Measurements from ENCODE around the gene EIF3B. TPM values are rescaled to one million over a fixed set of nuclear protein-coding genes. Genes with fewer than 3 reads are reported as not detected.

EIF3B gene
- total RNA-seq, 1 donor from 2014 or later, result 136 TPM

DNA sequence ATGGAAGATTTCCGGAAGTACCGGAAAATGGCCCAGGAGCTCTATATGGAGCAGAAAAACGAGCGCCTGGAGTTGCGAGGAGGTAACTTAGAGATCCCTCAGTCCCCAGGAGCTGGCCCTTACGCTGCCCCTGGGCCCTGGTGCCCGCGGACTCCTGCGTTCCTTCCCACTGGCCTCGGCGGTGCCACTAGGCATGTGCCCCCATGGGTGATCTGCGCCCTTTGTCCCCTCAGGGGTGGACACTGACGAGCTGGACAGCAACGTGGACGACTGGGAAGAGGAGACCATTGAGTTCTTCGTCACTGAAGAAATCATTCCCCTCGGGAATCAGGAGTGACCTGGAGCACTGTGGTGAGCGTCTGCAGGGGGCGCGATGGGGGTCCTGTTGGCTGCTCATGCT is 24.5 kb downstream of the EIF3B start:
- DNase-seq, result no peak
- H3K4me1 Mint-ChIP-seq (ENCODE audit: low read depth, unreplicated experiment), result no peaks in the 10 kb centered on the region
- no peaks in the 10 kb centered on the region for H3K36me3 Mint-ChIP-seq (ENCODE audit: unreplicated experiment)
- no peak overlapping the region for H3K27ac Mint-ChIP-seq (ENCODE audit: unreplicated experiment)
- no peak overlapping the region for H3K4me3 Mint-ChIP-seq (ENCODE audit: unreplicated experiment)
- TF ChIP-seq, protein P1, sequence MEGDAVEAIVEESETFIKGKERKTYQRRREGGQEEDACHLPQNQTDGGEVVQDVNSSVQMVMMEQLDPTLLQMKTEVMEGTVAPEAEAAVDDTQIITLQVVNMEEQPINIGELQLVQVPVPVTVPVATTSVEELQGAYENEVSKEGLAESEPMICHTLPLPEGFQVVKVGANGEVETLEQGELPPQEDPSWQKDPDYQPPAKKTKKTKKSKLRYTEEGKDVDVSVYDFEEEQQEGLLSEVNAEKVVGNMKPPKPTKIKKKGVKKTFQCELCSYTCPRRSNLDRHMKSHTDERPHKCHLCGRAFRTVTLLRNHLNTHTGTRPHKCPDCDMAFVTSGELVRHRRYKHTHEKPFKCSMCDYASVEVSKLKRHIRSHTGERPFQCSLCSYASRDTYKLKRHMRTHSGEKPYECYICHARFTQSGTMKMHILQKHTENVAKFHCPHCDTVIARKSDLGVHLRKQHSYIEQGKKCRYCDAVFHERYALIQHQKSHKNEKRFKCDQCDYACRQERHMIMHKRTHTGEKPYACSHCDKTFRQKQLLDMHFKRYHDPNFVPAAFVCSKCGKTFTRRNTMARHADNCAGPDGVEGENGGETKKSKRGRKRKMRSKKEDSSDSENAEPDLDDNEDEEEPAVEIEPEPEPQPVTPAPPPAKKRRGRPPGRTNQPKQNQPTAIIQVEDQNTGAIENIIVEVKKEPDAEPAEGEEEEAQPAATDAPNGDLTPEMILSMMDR (IDR thresholded peaks at IDR 0.05; ENCODE audit: partially characterized antibody, unreplicated experiment), result no peak
- peaks cover 8% of the 10 kb centered on the region for H3K27me3 Mint-ChIP-seq (ENCODE audit: unreplicated experiment)
- peaks cover 8% of the 10 kb centered on the region for H3K9me3 Mint-ChIP-seq (ENCODE audit: unreplicated experiment)

- Mint-ChIP-seq H3K4me3 (ENCODE audit: unreplicated experiment) (no peak overlapping the region), H3K27me3 (ENCODE audit: unreplicated experiment) (peaks cover 8% of the 10 kb centered on the region), H3K27ac (ENCODE audit: unreplicated experiment) (peak overlapping the region; percentile 38), H3K4me1 (ENCODE audit: low read depth, unreplicated experiment) (no peaks in the 10 kb centered on the region), H3K9me3 (ENCODE audit: unreplicated experiment) (peaks cover 8% of the 10 kb centered on the region), H3K36me3 (ENCODE audit: unreplicated experiment) (no peaks in the 10 kb centered on the region)
- TF ChIP-seq, protein P1 (IDR thresholded peaks at IDR 0.05; ENCODE audit: partially characterized antibody, unreplicated experiment), result no peak
- DNase-seq, result no peak
These were observed 25.3 kb downstream of the EIF3B start for GRCh38 chr7:2379821-2380450.

- no peaks in the 10 kb centered on the region for H3K36me3 Mint-ChIP-seq (ENCODE audit: unreplicated experiment)
- H3K4me3 Mint-ChIP-seq (ENCODE audit: unreplicated experiment), result no peak overlapping the region
- TF ChIP-seq, protein P1 (IDR thresholded peaks at IDR 0.05; ENCODE audit: partially characterized antibody, unreplicated experiment), result no peak
- peak overlapping the region; percentile 38 for H3K27ac Mint-ChIP-seq (ENCODE audit: unreplicated experiment)
- H3K4me1 Mint-ChIP-seq (ENCODE audit: low read depth, unreplicated experiment), result no peaks in the 10 kb centered on the region
- peaks cover 8% of the 10 kb centered on the region for H3K27me3 Mint-ChIP-seq (ENCODE audit: unreplicated experiment)
- peaks cover 8% of the 10 kb centered on the region for H3K9me3 Mint-ChIP-seq (ENCODE audit: unreplicated experiment)
- no peak for DNase-seq
These were observed 25.8 kb downstream of the EIF3B start for GRCh38 chr7:2380461-2380860.

DNA sequence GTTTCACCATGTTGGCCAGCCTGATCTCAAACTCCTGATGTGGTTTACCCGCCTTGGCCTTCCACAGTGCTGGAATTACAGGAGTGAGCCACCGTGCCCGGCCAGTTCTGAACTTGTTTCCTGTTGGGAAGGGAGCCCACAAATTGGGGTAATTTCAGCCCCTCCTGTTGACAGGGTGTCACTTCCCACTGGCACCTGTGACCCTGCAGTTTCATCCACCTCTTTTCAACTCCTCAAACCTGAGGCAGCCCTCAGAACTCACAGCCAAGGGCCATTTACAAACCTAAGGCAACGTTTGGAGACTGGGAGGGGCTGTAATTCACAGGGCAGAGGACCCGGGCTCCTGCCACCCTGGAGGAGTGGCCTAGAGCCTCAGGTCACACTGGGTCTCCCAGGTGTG is 26.6 kb downstream of the EIF3B start:
- DNase-seq, result no peak
- H3K36me3 Mint-ChIP-seq (ENCODE audit: unreplicated experiment), result no peaks in the 10 kb centered on the region
- peaks cover 10% of the 10 kb centered on the region for H3K27me3 Mint-ChIP-seq (ENCODE audit: unreplicated experiment)
- no peak overlapping the region for H3K27ac Mint-ChIP-seq (ENCODE audit: unreplicated experiment)
- H3K4me3 Mint-ChIP-seq (ENCODE audit: unreplicated experiment), result no peak overlapping the region
- no peaks in the 10 kb centered on the region for H3K4me1 Mint-ChIP-seq (ENCODE audit: low read depth, unreplicated experiment)
- TF ChIP-seq, protein P1 (IDR thresholded peaks at IDR 0.05; ENCODE audit: partially characterized antibody, unreplicated experiment), result no peak
- peaks cover 9% of the 10 kb centered on the region for H3K9me3 Mint-ChIP-seq (ENCODE audit: unreplicated experiment)

- Mint-ChIP-seq H3K27ac (ENCODE audit: unreplicated experiment) (no peak overlapping the region), H3K27me3 (ENCODE audit: unreplicated experiment) (peaks cover 10% of the 10 kb centered on the region), H3K4me3 (ENCODE audit: unreplicated experiment) (no peak overlapping the region), H3K36me3 (ENCODE audit: unreplicated experiment) (no peaks in the 10 kb centered on the region), H3K4me1 (ENCODE audit: low read depth, unreplicated experiment) (no peaks in the 10 kb centered on the region), H3K9me3 (ENCODE audit: unreplicated experiment) (peaks cover 9% of the 10 kb centered on the region)
- TF ChIP-seq, protein P1 (IDR thresholded peaks at IDR 0.05; ENCODE audit: partially characterized antibody, unreplicated experiment), result no peak
- no peak for DNase-seq
These were observed 27.4 kb downstream of the EIF3B start for GRCh38 chr7:2381881-2382509.

Data from glutamatergic neuron (in vitro differentiated cells).